WTC11 (cell line): Measurements from ENCODE around the gene MTHFS. TPM values are rescaled to one million over a fixed set of nuclear protein-coding genes. Genes with fewer than 3 reads are reported as not detected.

Source experiments
- ATAC-seq: fragments of 200-7000 bp; cut with Tn5 transposase; 2 replicates; pipeline ENCODE4 v1.10.0; 2021; ENCODE audit warnings: mild to moderate bottlenecking, moderate library complexity
- CTCF ChIA-PET: fragments of 300-600 bp; sonication (Branson Sonifier 250); formaldehyde crosslinking; loops from one replicate; lab custom pipeline; 2021; ENCODE audit warnings: antibody characterized with exemption; lab: Charles Lee
- POLR2A ChIA-PET: fragments of 350-600 bp; sonication (Branson Sonifier 250); formaldehyde crosslinking; loops from one replicate; lab custom pipeline; 2021; ENCODE audit warnings: antibody characterized with exemption; lab: Charles Lee
- DNase-seq: peaks from one replicate; pipeline ENCODE4 v3.0.0; 2021; ENCODE audit warnings: low spot score
- H3K27ac Mint-ChIP-seq: 2 replicates; pipeline ENCODE4 v1.8.0; 2021; ENCODE audit warnings: mixed read lengths
- H3K27me3 Mint-ChIP-seq: 2 replicates; pipeline ENCODE4 v1.8.0; 2021; ENCODE audit warnings: low read depth, mild to moderate bottlenecking, moderate library complexity, mixed read lengths
- H3K36me3 Mint-ChIP-seq: 2 replicates; pipeline ENCODE4 v1.8.0; 2021; ENCODE audit warnings: mixed read lengths
- H3K4me1 Mint-ChIP-seq: 2 replicates; pipeline ENCODE4 v1.8.0; 2022; ENCODE audit warnings: mixed read lengths
- H3K4me3 Mint-ChIP-seq: 2 replicates; pipeline ENCODE4 v1.8.0; 2021; ENCODE audit warnings: mild to moderate bottlenecking, moderate library complexity, mixed read lengths
- H3K9me3 Mint-ChIP-seq: 2 replicates; pipeline ENCODE4 v1.8.0; 2021; ENCODE audit warnings: mixed read lengths
- CBFB ChIP-seq: sonication (generic); formaldehyde crosslinking; IDR thresholded peaks from 2 replicates; pipeline ENCODE4 v1.8.1; 2022; ENCODE audit warnings: mild to moderate bottlenecking, low read depth, missing genetic modification reagents
- FOXJ3 ChIP-seq: sonication (generic); formaldehyde crosslinking; IDR thresholded peaks from 2 replicates; pipeline ENCODE4 v1.9.0; 2021; ENCODE audit warnings: missing genetic modification reagents, mild to moderate bottlenecking, borderline replicate concordance
- FOXK1 ChIP-seq: sonication (generic); formaldehyde crosslinking; IDR thresholded peaks from 2 replicates; pipeline ENCODE4 v1.8.0; 2022; ENCODE audit warnings: mild to moderate bottlenecking, moderate library complexity, missing genetic modification reagents
- NR1H2 ChIP-seq: sonication (generic); formaldehyde crosslinking; IDR thresholded peaks from 2 replicates; pipeline ENCODE4 v1.9.0; 2021; ENCODE audit warnings: mild to moderate bottlenecking, moderate library complexity, missing genetic modification reagents
- NR2C2 ChIP-seq: sonication (generic); formaldehyde crosslinking; IDR thresholded peaks from 2 replicates; pipeline ENCODE4 v1.8.0; 2022; ENCODE audit warnings: mild to moderate bottlenecking, missing genetic modification reagents
- TCF7 ChIP-seq: sonication (generic); formaldehyde crosslinking; IDR thresholded peaks from 2 replicates; pipeline ENCODE4 v1.8.0; 2022; ENCODE audit warnings: mild to moderate bottlenecking, low read depth, missing genetic modification reagents, moderate library complexity
- ZNF317 ChIP-seq: sonication (generic); formaldehyde crosslinking; IDR thresholded peaks from 2 replicates; pipeline ENCODE4 v1.8.1; 2023; ENCODE audit warnings: low read depth, mild to moderate bottlenecking, moderate library complexity, missing genetic modification reagents, borderline replicate concordance
- ZNF396 ChIP-seq: fragments of 250-450 bp; sonication (Bioruptor Pico); IDR thresholded peaks from 2 replicates; pipeline ENCODE4 v1.8.0; 2021; ENCODE audit warnings: mild to moderate bottlenecking, moderate library complexity, borderline replicate concordance
- total RNA-seq: library from RNA; stranded (reverse); gene quantifications from 3 replicates; pipeline ENCODE4 v1.2.3, GENCODE V29; 2021
- TF ChIP-seq, protein P1 (sequence below): sonication (generic); formaldehyde crosslinking; IDR thresholded peaks from 2 replicates; pipeline ENCODE4 v1.8.1; 2023; ENCODE audit warnings: mild to moderate bottlenecking, missing genetic modification reagents
- TF ChIP-seq, protein P2 (sequence below): sonication (generic); formaldehyde crosslinking; IDR thresholded peaks from 2 replicates; pipeline ENCODE4 v1.8.0; 2022; ENCODE audit warnings: mild to moderate bottlenecking, missing genetic modification reagents
- TF ChIP-seq, protein P3 (sequence below): fragments of 250-450 bp; sonication (Bioruptor Pico); IDR thresholded peaks from 2 replicates; pipeline ENCODE4 v1.9.0; 2021; ENCODE audit warnings: moderate library complexity, mild to moderate bottlenecking, inconsistent platforms, borderline replicate concordance
- TF ChIP-seq, protein P4 (sequence below): sonication (generic); formaldehyde crosslinking; IDR thresholded peaks from 2 replicates; pipeline ENCODE4 v1.8.1; 2023; ENCODE audit warnings: mild to moderate bottlenecking, missing genetic modification reagents, moderate library complexity
- TF ChIP-seq, protein P5 (sequence below): sonication (generic); formaldehyde crosslinking; conservative IDR thresholded peaks from 2 replicates; pipeline ENCODE4 v1.8.1; 2023; ENCODE audit warnings: mild to moderate bottlenecking, low read depth, missing genetic modification reagents, moderate library complexity
- TF ChIP-seq, protein P6 (sequence below): sonication (generic); formaldehyde crosslinking; IDR thresholded peaks from 2 replicates; pipeline ENCODE4 v1.8.0; 2023; ENCODE audit warnings: missing genetic modification reagents, mild to moderate bottlenecking, borderline replicate concordance

MTHFS gene
- total RNA-seq, 1 experiment from 2014 or later: 24.8 TPM

DNA sequence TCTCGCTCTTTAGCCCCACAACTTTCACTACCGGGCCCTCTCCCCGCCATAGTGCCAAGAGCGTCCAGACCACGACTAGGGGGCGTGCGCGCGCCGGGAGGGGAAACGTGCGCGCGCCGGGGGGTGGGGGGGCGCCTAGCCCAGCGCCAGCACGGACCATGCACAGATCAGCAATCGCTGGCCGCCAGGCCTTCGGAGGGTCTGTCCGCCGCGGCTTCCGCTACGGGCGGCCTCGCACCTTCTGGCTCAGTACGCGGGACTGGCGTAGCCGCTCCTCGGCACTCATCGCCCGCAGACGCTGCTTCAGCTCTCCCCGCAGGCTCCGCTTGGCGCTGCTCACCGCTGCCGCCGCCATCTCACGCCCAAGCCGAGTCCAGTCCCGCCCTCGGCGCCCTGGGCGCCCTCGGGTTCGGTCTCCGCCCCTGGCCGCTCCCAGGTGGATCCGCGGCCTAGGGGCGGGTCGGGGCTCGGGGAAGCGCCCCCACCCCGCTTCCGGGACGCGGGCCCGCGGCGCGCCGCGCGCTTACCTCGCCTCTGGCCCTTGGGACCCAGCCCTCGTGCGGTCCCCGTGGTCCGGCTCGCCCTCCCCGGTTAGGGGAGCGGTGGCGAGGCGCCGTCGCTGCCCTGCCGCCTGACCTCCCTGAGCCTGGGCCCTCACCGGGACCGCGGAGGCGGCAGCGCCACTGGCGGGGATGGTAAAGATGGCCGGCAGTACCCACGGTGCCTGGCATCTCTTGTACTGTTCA, at the start of gene MTHFS (continued):
- TF ChIP-seq, protein P1, sequence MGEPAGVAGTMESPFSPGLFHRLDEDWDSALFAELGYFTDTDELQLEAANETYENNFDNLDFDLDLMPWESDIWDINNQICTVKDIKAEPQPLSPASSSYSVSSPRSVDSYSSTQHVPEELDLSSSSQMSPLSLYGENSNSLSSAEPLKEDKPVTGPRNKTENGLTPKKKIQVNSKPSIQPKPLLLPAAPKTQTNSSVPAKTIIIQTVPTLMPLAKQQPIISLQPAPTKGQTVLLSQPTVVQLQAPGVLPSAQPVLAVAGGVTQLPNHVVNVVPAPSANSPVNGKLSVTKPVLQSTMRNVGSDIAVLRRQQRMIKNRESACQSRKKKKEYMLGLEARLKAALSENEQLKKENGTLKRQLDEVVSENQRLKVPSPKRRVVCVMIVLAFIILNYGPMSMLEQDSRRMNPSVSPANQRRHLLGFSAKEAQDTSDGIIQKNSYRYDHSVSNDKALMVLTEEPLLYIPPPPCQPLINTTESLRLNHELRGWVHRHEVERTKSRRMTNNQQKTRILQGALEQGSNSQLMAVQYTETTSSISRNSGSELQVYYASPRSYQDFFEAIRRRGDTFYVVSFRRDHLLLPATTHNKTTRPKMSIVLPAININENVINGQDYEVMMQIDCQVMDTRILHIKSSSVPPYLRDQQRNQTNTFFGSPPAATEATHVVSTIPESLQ (CRISPR knock-in tag): no peak
- TF ChIP-seq ZNF317 (CRISPR knock-in tag) (no peak), FOXJ3 (CRISPR knock-in tag) (no peak), ZNF396 (no peak), CBFB (CRISPR knock-in tag) (no peak), TCF7 (CRISPR knock-in tag) (peak; percentile 90; the same call in 1 of the 2 replicates), NR1H2 (CRISPR knock-in tag) (no peak), NR2C2 (CRISPR knock-in tag) (no peak), FOXK1 (no peak; the same call in none of the 2 replicates)
- TF ChIP-seq, protein P2, sequence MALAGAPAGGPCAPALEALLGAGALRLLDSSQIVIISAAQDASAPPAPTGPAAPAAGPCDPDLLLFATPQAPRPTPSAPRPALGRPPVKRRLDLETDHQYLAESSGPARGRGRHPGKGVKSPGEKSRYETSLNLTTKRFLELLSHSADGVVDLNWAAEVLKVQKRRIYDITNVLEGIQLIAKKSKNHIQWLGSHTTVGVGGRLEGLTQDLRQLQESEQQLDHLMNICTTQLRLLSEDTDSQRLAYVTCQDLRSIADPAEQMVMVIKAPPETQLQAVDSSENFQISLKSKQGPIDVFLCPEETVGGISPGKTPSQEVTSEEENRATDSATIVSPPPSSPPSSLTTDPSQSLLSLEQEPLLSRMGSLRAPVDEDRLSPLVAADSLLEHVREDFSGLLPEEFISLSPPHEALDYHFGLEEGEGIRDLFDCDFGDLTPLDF: no peak
- TF ChIP-seq, protein P3, sequence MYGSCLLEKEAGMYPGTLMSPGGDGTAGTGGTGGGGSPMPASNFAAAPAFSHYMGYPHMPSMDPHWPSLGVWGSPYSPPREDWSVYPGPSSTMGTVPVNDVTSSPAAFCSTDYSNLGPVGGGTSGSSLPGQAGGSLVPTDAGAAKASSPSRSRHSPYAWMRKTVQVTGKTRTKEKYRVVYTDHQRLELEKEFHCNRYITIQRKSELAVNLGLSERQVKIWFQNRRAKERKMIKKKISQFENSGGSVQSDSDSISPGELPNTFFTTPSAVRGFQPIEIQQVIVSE (CRISPR knock-in tag): no peak
- TF ChIP-seq, protein P4, sequence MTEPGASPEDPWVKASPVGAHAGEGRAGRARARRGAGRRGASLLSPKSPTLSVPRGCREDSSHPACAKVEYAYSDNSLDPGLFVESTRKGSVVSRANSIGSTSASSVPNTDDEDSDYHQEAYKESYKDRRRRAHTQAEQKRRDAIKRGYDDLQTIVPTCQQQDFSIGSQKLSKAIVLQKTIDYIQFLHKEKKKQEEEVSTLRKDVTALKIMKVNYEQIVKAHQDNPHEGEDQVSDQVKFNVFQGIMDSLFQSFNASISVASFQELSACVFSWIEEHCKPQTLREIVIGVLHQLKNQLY (CRISPR knock-in tag): 0 out of 2 replicates have a peak, but pooled peaks have one; percentile 18
- TF ChIP-seq, protein P5, sequence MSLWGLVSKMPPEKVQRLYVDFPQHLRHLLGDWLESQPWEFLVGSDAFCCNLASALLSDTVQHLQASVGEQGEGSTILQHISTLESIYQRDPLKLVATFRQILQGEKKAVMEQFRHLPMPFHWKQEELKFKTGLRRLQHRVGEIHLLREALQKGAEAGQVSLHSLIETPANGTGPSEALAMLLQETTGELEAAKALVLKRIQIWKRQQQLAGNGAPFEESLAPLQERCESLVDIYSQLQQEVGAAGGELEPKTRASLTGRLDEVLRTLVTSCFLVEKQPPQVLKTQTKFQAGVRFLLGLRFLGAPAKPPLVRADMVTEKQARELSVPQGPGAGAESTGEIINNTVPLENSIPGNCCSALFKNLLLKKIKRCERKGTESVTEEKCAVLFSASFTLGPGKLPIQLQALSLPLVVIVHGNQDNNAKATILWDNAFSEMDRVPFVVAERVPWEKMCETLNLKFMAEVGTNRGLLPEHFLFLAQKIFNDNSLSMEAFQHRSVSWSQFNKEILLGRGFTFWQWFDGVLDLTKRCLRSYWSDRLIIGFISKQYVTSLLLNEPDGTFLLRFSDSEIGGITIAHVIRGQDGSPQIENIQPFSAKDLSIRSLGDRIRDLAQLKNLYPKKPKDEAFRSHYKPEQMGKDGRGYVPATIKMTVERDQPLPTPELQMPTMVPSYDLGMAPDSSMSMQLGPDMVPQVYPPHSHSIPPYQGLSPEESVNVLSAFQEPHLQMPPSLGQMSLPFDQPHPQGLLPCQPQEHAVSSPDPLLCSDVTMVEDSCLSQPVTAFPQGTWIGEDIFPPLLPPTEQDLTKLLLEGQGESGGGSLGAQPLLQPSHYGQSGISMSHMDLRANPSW (CRISPR knock-in tag): no peak

DNA sequence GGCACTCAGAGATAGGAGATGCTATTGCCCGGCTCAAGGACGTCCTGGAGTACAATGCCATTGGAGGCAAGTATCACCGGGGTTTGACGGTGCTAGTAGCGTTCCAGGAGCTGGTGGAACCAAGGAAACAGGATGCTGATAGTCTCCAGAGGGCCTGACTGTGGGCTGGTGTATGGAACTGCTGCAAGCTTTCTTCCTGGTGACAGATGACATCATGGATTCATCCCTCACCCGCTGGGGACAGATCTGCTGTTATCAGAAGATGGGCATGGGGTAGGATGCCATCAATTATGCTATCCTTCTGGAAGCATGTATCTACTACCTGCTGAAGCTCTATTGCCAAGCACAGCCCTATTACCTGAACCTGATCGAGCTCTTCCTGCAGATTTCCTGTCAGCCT, 47.8 kb upstream of the MTHFS start:
- Mint-ChIP-seq H3K36me3 (no peaks in the 10 kb centered on the region), H3K9me3 (no peaks in the 10 kb centered on the region), H3K4me3 (no peak overlapping the region), H3K4me1 (0 out of 2 replicates have a peak, but pooled peaks cover 4% of the 10 kb centered on the region), H3K27ac (no peak overlapping the region), H3K27me3 (no peaks in the 10 kb centered on the region)
- TF ChIP-seq, protein P6, sequence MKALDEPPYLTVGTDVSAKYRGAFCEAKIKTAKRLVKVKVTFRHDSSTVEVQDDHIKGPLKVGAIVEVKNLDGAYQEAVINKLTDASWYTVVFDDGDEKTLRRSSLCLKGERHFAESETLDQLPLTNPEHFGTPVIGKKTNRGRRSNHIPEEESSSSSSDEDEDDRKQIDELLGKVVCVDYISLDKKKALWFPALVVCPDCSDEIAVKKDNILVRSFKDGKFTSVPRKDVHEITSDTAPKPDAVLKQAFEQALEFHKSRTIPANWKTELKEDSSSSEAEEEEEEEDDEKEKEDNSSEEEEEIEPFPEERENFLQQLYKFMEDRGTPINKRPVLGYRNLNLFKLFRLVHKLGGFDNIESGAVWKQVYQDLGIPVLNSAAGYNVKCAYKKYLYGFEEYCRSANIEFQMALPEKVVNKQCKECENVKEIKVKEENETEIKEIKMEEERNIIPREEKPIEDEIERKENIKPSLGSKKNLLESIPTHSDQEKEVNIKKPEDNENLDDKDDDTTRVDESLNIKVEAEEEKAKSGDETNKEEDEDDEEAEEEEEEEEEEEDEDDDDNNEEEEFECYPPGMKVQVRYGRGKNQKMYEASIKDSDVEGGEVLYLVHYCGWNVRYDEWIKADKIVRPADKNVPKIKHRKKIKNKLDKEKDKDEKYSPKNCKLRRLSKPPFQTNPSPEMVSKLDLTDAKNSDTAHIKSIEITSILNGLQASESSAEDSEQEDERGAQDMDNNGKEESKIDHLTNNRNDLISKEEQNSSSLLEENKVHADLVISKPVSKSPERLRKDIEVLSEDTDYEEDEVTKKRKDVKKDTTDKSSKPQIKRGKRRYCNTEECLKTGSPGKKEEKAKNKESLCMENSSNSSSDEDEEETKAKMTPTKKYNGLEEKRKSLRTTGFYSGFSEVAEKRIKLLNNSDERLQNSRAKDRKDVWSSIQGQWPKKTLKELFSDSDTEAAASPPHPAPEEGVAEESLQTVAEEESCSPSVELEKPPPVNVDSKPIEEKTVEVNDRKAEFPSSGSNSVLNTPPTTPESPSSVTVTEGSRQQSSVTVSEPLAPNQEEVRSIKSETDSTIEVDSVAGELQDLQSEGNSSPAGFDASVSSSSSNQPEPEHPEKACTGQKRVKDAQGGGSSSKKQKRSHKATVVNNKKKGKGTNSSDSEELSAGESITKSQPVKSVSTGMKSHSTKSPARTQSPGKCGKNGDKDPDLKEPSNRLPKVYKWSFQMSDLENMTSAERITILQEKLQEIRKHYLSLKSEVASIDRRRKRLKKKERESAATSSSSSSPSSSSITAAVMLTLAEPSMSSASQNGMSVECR (CRISPR knock-in tag): no peak
- DNase-seq (no peak), ATAC-seq (no peak)
- CTCF ChIA-PET: interaction anchor here (1.4 kb wide), 1 partner anchor 95 kb away, joined by 3 read pairs; no protein-coding TSS in a partner anchor
- POLR2A ChIA-PET: no interaction called here
